SK-N-SH (cell line): ENCODE data around the gene SPATA3. TPM values are rescaled to one million over a fixed set of nuclear protein-coding genes. Genes with fewer than 3 reads are reported as not detected.

Experiments
- CTCF ChIA-PET: fragments of 300-600, 350-600 bp; formaldehyde crosslinking; extraction: SDS; loops from one replicate; lab custom pipeline; 2021; lab: Yijun Ruan, JAX
- POLR2A ChIA-PET: fragments of 350-600 bp; sonication (Branson Sonifier 250); formaldehyde crosslinking; extraction: SDS; loops from one replicate; lab custom pipeline; 2020; ENCODE audit warnings: antibody characterized with exemption, inconsistent platforms; lab: Yijun Ruan, JAX
- DNase-seq: peaks from one replicate; pipeline ENCODE4 v3.0.0; 2012
- H2AFZ ChIP-seq: fragments of 200-600 bp; sonication (generic); 2 replicates; pipeline ENCODE4 v1.8.1; 2016; ENCODE audit warnings: antibody characterized with exemption, mild to moderate bottlenecking, low read depth
- H3F3A ChIP-seq: fragments of 200-600 bp; sonication (generic); replicated peaks from 2 replicates; pipeline ENCODE3; 2016; ENCODE audit warnings: antibody characterized with exemption, mild to moderate bottlenecking; ENCODE audit not compliant: insufficient read depth
- H3K27ac ChIP-seq, 2 experiments: fragments of 200-500 bp in 1 of 2; fragments of 200-600 bp in 1 of 2; sonication (Bioruptor generic) in 1 of 2; sonication (generic), shearing (Covaris generic) in 1 of 2; 2 replicates each; pipeline versions ENCODE4 v1.5.1 to v1.6.1; 2014 to 2016; ENCODE audit warnings: low read depth in 2 of 2, inconsistent platforms in 1 of 2, low read length in 1 of 2, mild to moderate bottlenecking in 1 of 2, mixed read lengths in 1 of 2
- H3K27me3 ChIP-seq: fragments of 200-600 bp; sonication (generic), shearing (Covaris generic); 2 replicates; pipeline ENCODE4 v1.6.1; 2016; ENCODE audit warnings: mixed run types; ENCODE audit not compliant: insufficient read depth
- H3K36me3 ChIP-seq, 2 experiments: fragments of 200-500 bp in 1 of 2; fragments of 200-600 bp in 1 of 2; sonication (Bioruptor generic) in 1 of 2; sonication (generic) in 1 of 2; replicated peaks in 1 of 2; 2 replicates each; pipeline versions ENCODE3 to v1.5.1; 2014 to 2016; ENCODE audit warnings: low read length in 1 of 2, mild to moderate bottlenecking in 1 of 2; ENCODE audit not compliant: insufficient read depth in 2 of 2, control insufficient read depth in 1 of 2
- H3K4me1 ChIP-seq, 2 experiments: fragments of 200-500 bp in 1 of 2; fragments of 200-600 bp in 1 of 2; sonication (Bioruptor generic) in 1 of 2; sonication (generic), shearing (Covaris generic) in 1 of 2; 2 replicates each; pipeline versions ENCODE4 v1.5.1 to v1.6.1; 2014 to 2016; ENCODE audit warnings: low read depth in 1 of 2, low read length in 1 of 2, mixed run types in 1 of 2; ENCODE audit not compliant: insufficient read depth in 2 of 2, control insufficient read depth in 1 of 2
- H3K4me2 ChIP-seq: fragments of 200-600 bp; sonication (generic), shearing (Covaris generic); 2 replicates; pipeline ENCODE4 v1.6.1; 2017; ENCODE audit warnings: mixed run types
- H3K4me3 ChIP-seq, 2 experiments: fragments of 200-500 bp in 1 of 2; fragments of 200-600 bp in 1 of 2; sonication (Bioruptor generic) in 1 of 2; sonication (generic), shearing (Covaris generic) in 1 of 2; 2 replicates each; pipeline versions ENCODE4 v1.5.1 to v1.8.1; 2014 to 2016; ENCODE audit warnings: low read depth in 2 of 2, inconsistent platforms in 1 of 2, low read length in 1 of 2, mild to moderate bottlenecking in 1 of 2, mixed read lengths in 1 of 2, moderate library complexity in 1 of 2
- H3K79me2 ChIP-seq: fragments of 200-600 bp; sonication (generic); 2 replicates; pipeline ENCODE4 v1.8.1; 2017; ENCODE audit warnings: mild to moderate bottlenecking; ENCODE audit not compliant: insufficient read depth
- H3K9ac ChIP-seq: fragments of 200-600 bp; sonication (generic); 2 replicates; pipeline ENCODE4 v1.6.1; 2017; ENCODE audit warnings: mixed run types
- H3K9me2 ChIP-seq: fragments of 200-600 bp; sonication (generic); 2 replicates; pipeline ENCODE4 v1.6.1; 2017; ENCODE audit warnings: mixed run types
- H3K9me3 ChIP-seq: fragments of 200-600 bp; sonication (generic); 2 replicates; pipeline ENCODE4 v1.6.1; 2017; ENCODE audit warnings: mixed run types, mild to moderate bottlenecking, moderate library complexity
- H4K20me1 ChIP-seq: fragments of 200-600 bp; sonication (generic); 2 replicates; pipeline ENCODE4 v1.6.1; 2017; ENCODE audit warnings: mild to moderate bottlenecking, mixed run types; ENCODE audit not compliant: insufficient read depth
- CHD2 ChIP-seq: fragments of 150-350 bp; IDR thresholded peaks from 2 replicates; pipeline ENCODE4 v1.6.1; 2018; ENCODE audit warnings: low read length; ENCODE audit not compliant: partially characterized antibody
- EP300 ChIP-seq, 2 experiments: IDR thresholded peaks; 2 replicates each; pipeline versions ENCODE4 v1.4.0 to v1.6.1; 2012; ENCODE audit warnings: borderline replicate concordance in 1 of 2, low read depth in 1 of 2, low read length in 1 of 2
- FOXJ3 ChIP-seq: sonication (generic); formaldehyde crosslinking; IDR thresholded peaks from 2 replicates; pipeline ENCODE4 v1.5.1; 2020; ENCODE audit warnings: mild to moderate bottlenecking, missing genetic modification reagents
- FOXM1 ChIP-seq: IDR thresholded peaks from 2 replicates; pipeline ENCODE4 v1.4.0; 2012; ENCODE audit warnings: low read depth, mild to moderate bottlenecking
- MAX ChIP-seq: IDR thresholded peaks from 2 replicates; pipeline ENCODE4 v1.4.0; 2012; ENCODE audit warnings: low read depth
- MXI1 ChIP-seq: IDR thresholded peaks from 2 replicates; pipeline ENCODE4 v1.6.1; 2012; ENCODE audit warnings: mild to moderate bottlenecking, low read depth, low read length, improper control_type of control experiment
- PBX3 ChIP-seq: IDR thresholded peaks from 2 replicates; pipeline ENCODE4; 2012
- RAD21 ChIP-seq: IDR thresholded peaks from 2 replicates; pipeline ENCODE4 v1.6.1; 2012; ENCODE audit warnings: mild to moderate bottlenecking, low read length
- REST ChIP-seq: IDR thresholded peaks from 2 replicates; pipeline ENCODE4 v1.6.1; 2012; ENCODE audit warnings: mild to moderate bottlenecking, low read depth, low read length, moderate library complexity
- RFX5 ChIP-seq: IDR thresholded peaks from 2 replicates; pipeline ENCODE4 v1.6.1; 2012; ENCODE audit warnings: mild to moderate bottlenecking, improper control_type of control experiment, low read length
- YY1 ChIP-seq: IDR thresholded peaks from 2 replicates; pipeline ENCODE4 v1.4.0; 2012; ENCODE audit warnings: low read depth, mild to moderate bottlenecking
- ZBTB33 ChIP-seq: IDR thresholded peaks from 2 replicates; pipeline ENCODE4 v1.4.0; 2012; ENCODE audit warnings: low read depth, borderline replicate concordance
- WGBS: methylation state at CpG from one replicate; pipeline ENCODE4 v1.1.6; 2017; ENCODE audit warnings: low lambda C conversion rate; 5-methylcytosine and 5-hydroxymethylcytosine counted together
- polyA plus RNA-seq, 3 experiments: library from polyadenylated mRNA; depleted of rRNA; stranded (reverse); fragments of >200 nt; gene quantifications; 2 replicates each; pipeline ENCODE4 v1.2.3, GENCODE V29; 2012

The SPATA3 gene
- polyA plus RNA-seq, 1 of the 3 experiments (the other 2 are of a cell fraction) = not detected

GRCh38 chr2:230990899-230991150 lies 5.1 kb upstream of the SPATA3 start:
- H3K4me2 ChIP-seq = no peak overlapping the region
- no peak overlapping the region for H3K27ac ChIP-seq
- H3K4me1 ChIP-seq = peaks cover 0 to 5% of the 10 kb centered on the region in 2 experiments; a peak in 1 of 4 replicates
- H4K20me1 ChIP-seq = no peaks in the 10 kb centered on the region
- DNase-seq = no peak
- no peaks in the 10 kb centered on the region for H3K9me3 ChIP-seq
- H3K79me2 ChIP-seq = no peaks in the 10 kb centered on the region
- H2AFZ ChIP-seq = no peak overlapping the region
- no peak overlapping the region for H3K9ac ChIP-seq
- H3K9me2 ChIP-seq = no peaks in the 10 kb centered on the region
- no peak overlapping the region for H3K4me3 ChIP-seq
- H3K27me3 ChIP-seq = peaks cover 20% of the 10 kb centered on the region
- ChIA-PET POLR2A (no interaction called here), CTCF (interaction anchor here (1.5 kb wide), 1 partner anchor 181 kb away, joined by 3 read pairs; no protein-coding TSS in a partner anchor)
- TF ChIP-seq FOXM1 = no peak
- no peak for TF ChIP-seq FOXJ3 (CRISPR knock-in tag)
- 50% methylated on average over 12 of the region's 27 CpGs for WGBS
- no peaks in the 10 kb centered on the region for H3K36me3 ChIP-seq
- no peaks in the 10 kb centered on the region for H3F3A ChIP-seq

- Histone ChIP-seq H4K20me1 (no peaks in the 10 kb centered on the region), H3K4me2 (no peak overlapping the region), H3K79me2 (no peaks in the 10 kb centered on the region), H3K36me3 (no peaks in the 10 kb centered on the region), H2AFZ (no peak overlapping the region), H3F3A (no peaks in the 10 kb centered on the region), H3K27ac (no peak overlapping the region), H3K4me3 (no peak overlapping the region), H3K4me1 (peaks cover 0 to 4% of the 10 kb centered on the region in 2 experiments; a peak in 1 of 4 replicates), H3K27me3 (peaks cover 20% of the 10 kb centered on the region), H3K9me3 (no peaks in the 10 kb centered on the region), H3K9me2 (no peaks in the 10 kb centered on the region), H3K9ac (no peak overlapping the region)
- POLR2A ChIA-PET = no interaction called here
- CTCF ChIA-PET = interaction anchor here (1.3 to 1.8 kb wide), 3 partner anchors 160 to 182 kb away, joined by 3 to 13 read pairs (median 3); no protein-coding TSS in a partner anchor
- WGBS = 67% methylated on average over 7 of the region's 7 CpGs
- DNase-seq = no peak
- no peak for TF ChIP-seq RFX5
- no peak for TF ChIP-seq EP300 (IDR thresholded peaks at IDR 0.05; ENCODE audit: borderline replicate concordance in 1 of 2, low read depth in 1 of 2, low read length in 1 of 2)
- TF ChIP-seq RAD21 = no peak
- no peak for TF ChIP-seq YY1
- no peak for TF ChIP-seq FOXM1
- TF ChIP-seq MAX = no peak
- no peak for TF ChIP-seq MXI1
- no peak for TF ChIP-seq ZBTB33
These were observed 4.3 kb upstream of the SPATA3 start for GRCh38 chr2:230991598-230991997.

- H3K27ac ChIP-seq = no peak overlapping the region
- ChIA-PET CTCF (interaction anchor here (2.6 to 3.0 kb wide), 2 partner anchors 10 to 172 kb away, joined by 15 to 18 read pairs; no protein-coding TSS in a partner anchor), POLR2A (no interaction called here)
- TF ChIP-seq PBX3 (no peak), CHD2 (no peak), REST (no peak)
- DNase-seq = no peak
- no peaks in the 10 kb centered on the region for H3K9me2 ChIP-seq
- H3F3A ChIP-seq = no peaks in the 10 kb centered on the region
- no peaks in the 10 kb centered on the region for H4K20me1 ChIP-seq
- no peaks in the 10 kb centered on the region for H3K4me1 ChIP-seq
- no peaks in the 10 kb centered on the region for H3K36me3 ChIP-seq
- peaks cover 16% of the 10 kb centered on the region for H3K27me3 ChIP-seq
- no peak overlapping the region for H2AFZ ChIP-seq
- H3K79me2 ChIP-seq = no peaks in the 10 kb centered on the region
- H3K4me2 ChIP-seq = no peak overlapping the region
- H3K9me3 ChIP-seq = no peaks in the 10 kb centered on the region
- H3K4me3 ChIP-seq = no peak overlapping the region
- H3K9ac ChIP-seq = no peak overlapping the region
These were observed 740 bp downstream of the SPATA3 start for GRCh38 chr2:230996661-230997060.
